Testis (tissue), 2 donors: ENCODE measurements around the gene RGS8.

Experiments used
- CTCF ChIP-seq, 3 experiments: fragments of 450-650 bp in 2 of 3; fragments of 200-600 bp in 1 of 3; sonication (generic) in 1 of 3; IDR thresholded peaks; one replicate each; pipeline ENCODE4 v1.5.1; 2016 to 2019; ENCODE audit warnings: antibody characterized with exemption in 3 of 3, mild to moderate bottlenecking in 2 of 3, moderate library complexity in 1 of 3
- POLR2A ChIP-seq: fragments of 450-650 bp; IDR thresholded peaks from one replicate; pipeline ENCODE4 v1.6.1; 2017; ENCODE audit warnings: antibody characterized with exemption, mild to moderate bottlenecking, moderate library complexity

- no peak for TF ChIP-seq POLR2A
- no peak for TF ChIP-seq CTCF (IDR thresholded peaks at IDR 0.05)
Observed at GRCh38 chr1:182687361-182687760, 3.0 kb upstream of the RGS8 start.
